ENCODE data around the gene TMEM74B.

GRCh38 chr20:1184260-1184637 lies 532 bp downstream of the TMEM74B start:
- TF ChIP-seq POLR2AphosphoS5 (IDR thresholded peaks at IDR 0.05), result no peak
- TF ChIP-seq POLR2A (IDR thresholded peaks at IDR 0.05), result no peak

Measured in spleen (tissue), 3 donors.